Measurements from ENCODE around the gene IER3.

The IER3 gene, protein sequence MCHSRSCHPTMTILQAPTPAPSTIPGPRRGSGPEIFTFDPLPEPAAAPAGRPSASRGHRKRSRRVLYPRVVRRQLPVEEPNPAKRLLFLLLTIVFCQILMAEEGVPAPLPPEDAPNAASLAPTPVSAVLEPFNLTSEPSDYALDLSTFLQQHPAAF

DNA sequence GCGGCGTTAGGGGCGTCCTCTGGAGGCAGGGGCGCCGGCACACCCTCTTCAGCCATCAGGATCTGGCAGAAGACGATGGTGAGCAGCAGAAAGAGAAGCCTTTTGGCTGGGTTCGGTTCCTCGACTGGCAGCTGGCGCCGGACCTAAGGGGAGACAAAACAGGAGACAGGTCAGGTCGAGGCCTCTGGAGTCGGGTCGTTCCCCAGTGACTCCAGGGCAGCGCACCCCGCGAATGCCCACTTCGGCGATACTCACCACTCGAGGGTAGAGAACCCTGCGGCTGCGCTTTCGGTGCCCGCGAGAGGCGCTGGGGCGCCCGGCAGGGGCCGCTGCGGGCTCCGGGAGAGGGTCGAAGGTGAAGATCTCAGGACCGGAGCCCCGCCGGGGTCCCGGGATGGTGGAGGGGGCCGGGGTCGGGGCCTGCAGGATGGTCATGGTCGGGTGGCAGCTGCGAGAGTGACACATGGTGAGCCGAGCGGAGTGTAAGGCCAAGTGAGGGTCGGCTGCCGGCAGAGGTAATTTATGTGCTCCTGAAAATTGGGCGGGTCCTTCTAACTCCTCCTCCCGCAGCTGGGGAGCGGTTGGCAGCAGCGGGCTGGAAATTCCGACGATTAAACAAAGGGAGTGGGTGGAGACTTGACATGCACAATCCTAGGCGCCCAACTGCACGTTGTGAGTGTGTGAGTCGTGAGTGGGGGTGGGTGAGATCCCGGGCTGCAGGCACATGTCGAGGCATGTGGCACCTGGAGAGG lies at the start of gene IER3:
TSS of gene IER3 (minus strand) at position 494 of the 752 bp plus-strand sequence. CDS start at position 465, 29 bp downstream.
- in situ Hi-C loops (cut with HindIII; ENCODE audit: low pct_unique_long_range_greater_than_20kb, low sequenced_read_pairs) = no loop called here
- DNase-seq (ENCODE audit: low read depth in 1 of 2, low spot score in 1 of 2) = peak; percentile 47 to 96
- no peak for TF ChIP-seq JUND (IDR thresholded peaks at IDR 0.05; ENCODE audit: low read depth)

- no peak for DNase-seq (ENCODE audit: low read depth in 1 of 2, low spot score in 1 of 2)
- in situ Hi-C loops (cut with HindIII; ENCODE audit: low pct_unique_long_range_greater_than_20kb, low sequenced_read_pairs) = no loop called here
- TF ChIP-seq JUND (IDR thresholded peaks at IDR 0.05; ENCODE audit: low read depth) = no peak
Observed at GRCh38 chr6:30793521-30794194, 49.3 kb upstream of the IER3 start.

DNA sequence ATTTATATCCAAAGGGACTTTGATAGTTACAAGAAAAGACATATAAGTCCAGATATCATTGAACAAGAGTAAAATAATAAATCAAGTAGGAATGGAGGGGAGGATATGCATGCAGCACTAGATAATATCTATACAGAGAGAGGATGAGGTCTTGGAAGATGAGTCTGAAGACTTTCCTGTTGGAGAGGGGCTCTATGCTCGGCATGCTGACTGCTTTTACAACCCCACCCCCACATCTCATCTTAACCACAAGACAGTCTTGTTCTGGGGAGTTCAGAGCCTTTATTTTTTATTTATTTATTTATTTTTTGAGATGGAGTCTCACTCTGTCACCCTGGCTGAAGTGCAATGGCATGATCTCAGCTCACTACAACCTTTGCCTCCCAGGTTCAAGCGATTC lies 48.4 kb upstream of the IER3 start:
- no peak for TF ChIP-seq JUND (IDR thresholded peaks at IDR 0.05; ENCODE audit: low read depth)
- DNase-seq (ENCODE audit: low read depth in 1 of 2, low spot score in 1 of 2) = no peak
- in situ Hi-C loops (cut with HindIII; ENCODE audit: low pct_unique_long_range_greater_than_20kb, low sequenced_read_pairs) = no loop called here

GRCh38 chr6:30790724-30791383 lies 46.5 kb upstream of the IER3 start:
- DNase-seq (ENCODE audit: low read depth in 1 of 2, low spot score in 1 of 2) = peak in 1 of 2 experiments; percentile 50
- in situ Hi-C loops (cut with HindIII; ENCODE audit: low pct_unique_long_range_greater_than_20kb, low sequenced_read_pairs) = no loop called here
- TF ChIP-seq JUND (IDR thresholded peaks at IDR 0.05; ENCODE audit: low read depth) = no peak

DNA sequence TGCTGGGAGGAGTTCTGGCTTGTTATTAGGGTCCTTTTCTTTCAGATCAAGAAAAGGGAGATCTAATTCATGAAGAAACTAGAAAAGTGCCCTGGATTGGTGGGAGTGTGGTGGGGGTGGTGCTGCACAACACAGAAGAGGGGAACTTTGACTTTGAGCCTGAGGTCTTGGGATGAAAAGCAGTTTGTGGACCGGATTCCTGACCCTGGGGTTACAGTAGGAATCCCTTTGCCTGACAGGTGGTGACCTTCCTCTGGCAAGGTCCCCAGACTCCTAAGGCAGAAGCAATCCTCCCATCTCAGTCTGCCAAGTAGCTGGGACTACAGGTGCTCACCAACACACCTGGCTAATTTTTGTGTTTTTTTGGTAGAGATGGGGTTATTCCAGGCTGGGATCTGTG lies 45.3 kb upstream of the IER3 start:
- in situ Hi-C loops (cut with HindIII; ENCODE audit: low pct_unique_long_range_greater_than_20kb, low sequenced_read_pairs) = no loop called here
- TF ChIP-seq JUND (IDR thresholded peaks at IDR 0.05; ENCODE audit: low read depth) = no peak
- DNase-seq (ENCODE audit: low read depth in 1 of 2, low spot score in 1 of 2) = no peak

- TF ChIP-seq JUND (IDR thresholded peaks at IDR 0.05; ENCODE audit: low read depth) = no peak
- no peak for DNase-seq (ENCODE audit: low read depth in 1 of 2, low spot score in 1 of 2)
- in situ Hi-C loops (cut with HindIII; ENCODE audit: low pct_unique_long_range_greater_than_20kb, low sequenced_read_pairs) = no loop called here
Observed at GRCh38 chr6:30787954-30788353, 43.6 kb upstream of the IER3 start.

DNA sequence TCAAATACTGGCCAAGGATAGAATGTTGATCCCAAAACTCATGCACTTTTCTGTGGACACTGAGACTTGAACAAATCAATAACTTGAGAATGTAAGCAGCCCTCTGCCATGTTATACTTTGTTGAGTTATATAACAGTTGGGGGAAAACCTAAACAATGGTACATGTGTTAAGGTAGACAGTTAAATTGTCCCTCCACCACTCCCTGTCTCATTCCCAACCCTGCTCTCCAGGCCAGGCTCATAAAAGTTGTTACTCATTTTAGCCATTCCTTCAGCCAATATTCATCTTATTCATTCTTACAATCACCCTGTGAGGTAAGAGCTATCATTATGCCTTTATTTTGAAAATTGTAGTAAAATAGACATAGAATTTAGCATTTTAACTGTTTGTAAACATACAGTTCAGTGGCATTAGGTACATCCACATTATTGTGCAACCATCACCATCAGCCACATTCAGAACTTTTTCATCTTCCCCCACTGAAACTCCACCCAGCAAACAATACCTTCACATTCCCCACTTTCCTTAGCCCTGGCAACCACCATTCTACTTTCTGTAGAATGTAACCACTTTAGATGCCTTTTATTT lies 38.2 kb upstream of the IER3 start:
- DNase-seq (ENCODE audit: low read depth in 1 of 2, low spot score in 1 of 2) = no peak
- no peak for TF ChIP-seq JUND (IDR thresholded peaks at IDR 0.05; ENCODE audit: low read depth)
- in situ Hi-C loops (cut with HindIII; ENCODE audit: low pct_unique_long_range_greater_than_20kb, low sequenced_read_pairs) = no loop called here

GRCh38 chr6:30781743-30782424 lies 37.5 kb upstream of the IER3 start:
- peak in 1 of 2 experiments; percentile 88 for DNase-seq (ENCODE audit: low read depth in 1 of 2, low spot score in 1 of 2)
- TF ChIP-seq JUND (IDR thresholded peaks at IDR 0.05; ENCODE audit: low read depth) = peak; percentile 62; the same call in 1 of the 2 replicates
- in situ Hi-C loops (cut with HindIII; ENCODE audit: low pct_unique_long_range_greater_than_20kb, low sequenced_read_pairs) = no loop called here

DNA sequence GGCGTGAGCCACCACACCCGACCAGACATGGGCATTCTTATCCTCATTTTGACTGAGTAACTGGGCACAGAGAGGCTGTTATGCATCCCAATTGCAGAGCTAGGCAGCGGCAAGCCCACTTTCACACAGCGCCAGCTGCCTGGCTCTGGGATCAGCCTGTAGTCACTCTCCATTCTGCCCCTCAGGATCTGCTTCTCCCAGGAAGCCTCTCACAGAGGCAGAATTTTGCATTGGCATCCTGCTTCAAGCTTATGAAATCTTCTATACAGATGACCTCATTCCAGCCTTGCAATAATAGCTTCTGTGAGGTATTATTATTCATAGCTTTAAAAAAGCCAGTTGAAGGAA lies 37.0 kb upstream of the IER3 start:
- in situ Hi-C loops (cut with HindIII; ENCODE audit: low pct_unique_long_range_greater_than_20kb, low sequenced_read_pairs) = no loop called here
- no peak for DNase-seq (ENCODE audit: low read depth in 1 of 2, low spot score in 1 of 2)
- TF ChIP-seq JUND (IDR thresholded peaks at IDR 0.05; ENCODE audit: low read depth) = no peak

DNA sequence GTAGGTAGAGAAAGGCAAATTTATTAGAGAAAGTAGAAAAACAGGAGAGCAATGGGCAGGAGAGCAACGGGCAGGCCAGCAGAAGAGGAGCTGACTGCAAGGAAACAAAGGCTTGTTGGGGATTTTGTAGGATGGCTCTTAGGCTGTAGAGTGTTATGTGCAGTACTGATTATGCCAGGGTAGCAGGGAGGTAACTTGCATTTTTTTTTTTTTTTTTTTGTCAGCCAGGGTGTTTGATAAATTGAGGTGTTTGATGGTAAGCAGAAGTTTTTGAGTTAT lies 36.2 kb upstream of the IER3 start:
- in situ Hi-C loops (cut with HindIII; ENCODE audit: low pct_unique_long_range_greater_than_20kb, low sequenced_read_pairs) = no loop called here
- DNase-seq (ENCODE audit: low read depth in 1 of 2, low spot score in 1 of 2) = no peak

GRCh38 chr6:30779850-30780641 lies 35.7 kb upstream of the IER3 start:
- in situ Hi-C loops (cut with HindIII; ENCODE audit: low pct_unique_long_range_greater_than_20kb, low sequenced_read_pairs) = no loop called here
- TF ChIP-seq JUND (IDR thresholded peaks at IDR 0.05; ENCODE audit: low read depth) = no peak
- peak in 1 of 2 experiments; percentile 66 for DNase-seq (ENCODE audit: low read depth in 1 of 2, low spot score in 1 of 2)

More for the DNA sequence above, 36.2 kb upstream of the IER3 start:
- no peak for TF ChIP-seq JUND (IDR thresholded peaks at IDR 0.05; ENCODE audit: low read depth)
